Upper lobe of left lung (tissue), 6 donors: ENCODE data around the gene PAX5. TPM values are rescaled to one million over a fixed set of nuclear protein-coding genes. Genes with fewer than 3 reads are reported as not detected.

Experiments used
- ATAC-seq, 2 donors: fragments of 200-7000 bp; cut with Tn5 transposase; one replicate each; pipeline ENCODE4 v1.9.1; 2022; ENCODE audit warnings: mild to moderate bottlenecking in 2 of 2, moderate library complexity in 2 of 2; ENCODE audit not compliant: low FRiP score in 2 of 2
- DNase-seq, 2 donors: peaks; one replicate each; pipeline ENCODE4 v3.0.0-alpha.2; 2019 to 2020
- H3K27ac ChIP-seq, 4 donors: fragments of 200-600 bp; sonication (generic); one replicate each; pipeline ENCODE4 v1.5.1; 2016 to 2019
- H3K27me3 ChIP-seq, 4 donors: fragments of 200-600 bp; sonication (generic); one replicate each; pipeline ENCODE4 v1.5.1; 2017 to 2019
- H3K36me3 ChIP-seq, 4 donors: fragments of 200-600 bp; sonication (generic); one replicate each; pipeline ENCODE4 v1.5.1; 2016 to 2019
- H3K4me1 ChIP-seq, 4 donors: fragments of 200-600 bp; sonication (generic); one replicate each; pipeline ENCODE4 v1.5.1; 2018 to 2019
- H3K4me3 ChIP-seq, 4 donors: fragments of 200-600 bp; sonication (generic); one replicate each; pipeline ENCODE4 v1.5.1; 2017 to 2019; ENCODE audit warnings: mild to moderate bottlenecking in 2 of 4, moderate library complexity in 1 of 4
- H3K9me3 ChIP-seq, 4 donors: fragments of 200-600 bp; sonication (generic); one replicate each; pipeline ENCODE4 v1.5.1; 2018 to 2019
- CTCF ChIP-seq, 6 experiments: fragments of 450-650 bp in 4 of 6; fragments of 200-600 bp in 2 of 6; sonication (generic) in 2 of 6; IDR thresholded peaks; one replicate each; pipeline ENCODE4 v1.5.1; 2016 to 2019; ENCODE audit warnings: antibody characterized with exemption in 6 of 6
- EP300 ChIP-seq, 4 donors: sonication (generic); formaldehyde crosslinking; IDR thresholded peaks; one replicate each; pipeline ENCODE4 v1.5.1; 2017; ENCODE audit warnings: antibody characterized with exemption in 4 of 4, control low read depth in 2 of 4
- POLR2A ChIP-seq, 4 donors: fragments of 450-650 bp; IDR thresholded peaks; one replicate each; pipeline ENCODE4 v1.5.1; 2016 to 2017; ENCODE audit warnings: antibody characterized with exemption in 4 of 4, mild to moderate bottlenecking in 2 of 4
- POLR2AphosphoS5 ChIP-seq, 2 donors: sonication (generic); formaldehyde crosslinking; IDR thresholded peaks; one replicate each; pipeline ENCODE4 v1.5.1; 2017; ENCODE audit warnings: antibody characterized with exemption in 2 of 2
- WGBS, 2 donors: methylation state at CpG; one replicate each; pipeline ENCODE4 v1.1.5; 2017 to 2018; 5-methylcytosine and 5-hydroxymethylcytosine counted together
- total RNA-seq, 6 donors: library from RNA; depleted of rRNA in 4 of 6; stranded (reverse); fragments of >200 nt in 4 of 6; gene quantifications; one replicate each; pipeline versions ENCODE4 v1.1.0 to v1.2.1, GENCODE V29; 2016 to 2021
- donor health status: DM: no; HTN: no; CAD: no; lungs with moderate emphysema.
- donor health status: DM: no; HTN: yes; CAD: no; lungs with severe emphysema.

Gene PAX5
- total RNA-seq, 6 donors from 2014 or later = under 0.01 to 0.64 (median 0.43) TPM; not detected in 1

- Histone ChIP-seq H3K27me3 (no peaks in the 10 kb centered on the region), H3K36me3 (no peaks in the 10 kb centered on the region), H3K4me3 (no peak overlapping the region), H3K9me3 (no peaks in the 10 kb centered on the region), H3K4me1 (peaks cover 0 to 4% (median 0%) of the 10 kb centered on the region in 4 donors), H3K27ac (no peak overlapping the region)
- ATAC-seq (no peak), DNase-seq (no peak)
- 66 to 67% methylated on average over 10 to 11 of the region's 11 CpGs for WGBS, 2 donors
- TF ChIP-seq EP300 (IDR thresholded peaks at IDR 0.05) = no peak
- no peak for TF ChIP-seq POLR2A (IDR thresholded peaks at IDR 0.05)
- no peak for TF ChIP-seq POLR2AphosphoS5 (IDR thresholded peaks at IDR 0.05)
- TF ChIP-seq CTCF (IDR thresholded peaks at IDR 0.05) = no peak
Measured at GRCh38 chr9:36868586-36869282, 165.3 kb downstream of the PAX5 start.

GRCh38 chr9:36867672-36868471 lies 166.2 kb downstream of the PAX5 start:
- peaks cover 0 to 4% (median 0%) of the 10 kb centered on the region in 4 donors for H3K4me1 ChIP-seq
- no peaks in the 10 kb centered on the region for H3K9me3 ChIP-seq
- H3K27me3 ChIP-seq = no peaks in the 10 kb centered on the region
- TF ChIP-seq POLR2A (IDR thresholded peaks at IDR 0.05) = no peak
- no peak for TF ChIP-seq EP300 (IDR thresholded peaks at IDR 0.05)
- no peak for TF ChIP-seq POLR2AphosphoS5 (IDR thresholded peaks at IDR 0.05)
- no peak for TF ChIP-seq CTCF (IDR thresholded peaks at IDR 0.05)
- DNase-seq (no peak), ATAC-seq (peak in 1 of 2 donors; percentile 15)
- no peak overlapping the region for H3K4me3 ChIP-seq
- H3K36me3 ChIP-seq = no peaks in the 10 kb centered on the region
- 42 to 52% methylated on average over 19 to 22 of the region's 22 CpGs for WGBS, 2 donors
- H3K27ac ChIP-seq = no peak overlapping the region

- peaks cover 0 to 4% (median 0%) of the 10 kb centered on the region in 4 donors for H3K4me1 ChIP-seq
- 94% methylated on average over 8 of the region's 8 CpGs for WGBS, 2 donors
- no peaks in the 10 kb centered on the region for H3K36me3 ChIP-seq
- no peaks in the 10 kb centered on the region for H3K27me3 ChIP-seq
- DNase-seq (no peak), ATAC-seq (no peak)
- no peaks in the 10 kb centered on the region for H3K9me3 ChIP-seq
- H3K27ac ChIP-seq = no peak overlapping the region
- TF ChIP-seq EP300 (IDR thresholded peaks at IDR 0.05) (no peak), POLR2AphosphoS5 (IDR thresholded peaks at IDR 0.05) (no peak), CTCF (IDR thresholded peaks at IDR 0.05) (no peak), POLR2A (IDR thresholded peaks at IDR 0.05) (no peak)
- H3K4me3 ChIP-seq = no peak overlapping the region
Measured at GRCh38 chr9:36867241-36867640, 166.8 kb downstream of the PAX5 start.

- Histone ChIP-seq H3K27me3 (no peaks in the 10 kb centered on the region), H3K4me1 (peaks cover 0 to 4% (median 0%) of the 10 kb centered on the region in 4 donors), H3K36me3 (no peaks in the 10 kb centered on the region), H3K27ac (no peak overlapping the region), H3K4me3 (no peak overlapping the region), H3K9me3 (no peaks in the 10 kb centered on the region)
- TF ChIP-seq CTCF (IDR thresholded peaks at IDR 0.05) (no peak), POLR2A (IDR thresholded peaks at IDR 0.05) (no peak), EP300 (IDR thresholded peaks at IDR 0.05) (no peak), POLR2AphosphoS5 (IDR thresholded peaks at IDR 0.05) (no peak)
- ATAC-seq = no peak
- WGBS, 2 donors = 76 to 85% methylated on average over 7 of the region's 7 CpGs
- DNase-seq = no peak
Measured at GRCh38 chr9:36866840-36867239, 167.2 kb downstream of the PAX5 start.
